Thyroid gland (tissue), 4 donors: ENCODE results near the gene RFTN1. TPM values are rescaled to one million over a fixed set of nuclear protein-coding genes. Genes with fewer than 3 reads are reported as not detected.
"Not testable (repeated sequence)": the region's sequence is repeated elsewhere in the genome, so short reads cannot be mapped to it uniquely, and the experiment has no call there.

ENCODE experiments used
- DNase-seq, 2 donors: peaks; one replicate each; pipeline ENCODE4 v3.0.0-alpha.2; 2019
- H3K27ac ChIP-seq, 3 donors: fragments of 200-600 bp; sonication (generic); 1 replicate in 2 of 3; 2 replicates in 1 of 3; pipeline ENCODE4 v1.5.1; 2016 to 2019; ENCODE audit warnings: mild to moderate bottlenecking in 1 of 3, moderate library complexity in 1 of 3
- H3K27me3 ChIP-seq: fragments of 200-600 bp; sonication (generic); one replicate; pipeline ENCODE4 v1.5.1; 2019
- H3K36me3 ChIP-seq, 2 donors: fragments of 200-600 bp; sonication (generic); one replicate each; pipeline ENCODE4 v1.5.1; 2016 to 2019
- H3K4me1 ChIP-seq, 2 donors: fragments of 200-600 bp; sonication (generic); one replicate each; pipeline ENCODE4 v1.5.1; 2017 to 2019
- H3K4me3 ChIP-seq, 3 donors: fragments of 200-600 bp; sonication (generic); replicated peaks in 1 of 3; 1 replicate in 2 of 3; 2 replicates in 1 of 3; pipeline ENCODE4 v1.5.1; 2016; ENCODE audit warnings: mild to moderate bottlenecking in 1 of 3
- H3K9me3 ChIP-seq: fragments of 200-600 bp; sonication (generic); one replicate; pipeline ENCODE4 v1.5.1; 2017
- CTCF ChIP-seq, 6 experiments: fragments of 200-600 bp in 3 of 6; fragments of 450-650 bp in 3 of 6; sonication (generic) in 3 of 6; IDR thresholded peaks; one replicate each; pipeline ENCODE4 v1.5.1; 2016 to 2019; ENCODE audit warnings: antibody characterized with exemption in 6 of 6, mild to moderate bottlenecking in 2 of 6, inconsistent platforms in 1 of 6, moderate library complexity in 1 of 6
- POLR2A ChIP-seq, 2 donors: fragments of 450-650 bp; IDR thresholded peaks; one replicate each; pipeline ENCODE4 v1.6.1; 2017; ENCODE audit warnings: antibody characterized with exemption in 2 of 2, mild to moderate bottlenecking in 2 of 2, moderate library complexity in 1 of 2
- WGBS, 2 donors: methylation state at CpG; one replicate each; pipeline ENCODE4 v1.1.5; 2017; 5-methylcytosine and 5-hydroxymethylcytosine counted together
- intact Hi-C: fragments of 100-400 bp; cut with DNase I; formaldehyde crosslinking; loops from one replicate; pipeline ENCODE4 v1.15.1; 2023
- total RNA-seq, 4 donors: library from RNA; depleted of rRNA; stranded (reverse); fragments of >200 nt; gene quantifications; one replicate each; pipeline ENCODE4 v1.2.3, GENCODE V29; 2016

Gene RFTN1
- total RNA-seq, 4 donors from 2014 or later, result 110 to 239 (median 153) TPM

GRCh38 chr3:16494814-16495431 is 18.6 kb downstream of the RFTN1 start:
- 29 to 42% methylated on average over 9 of the region's 9 CpGs for WGBS, 2 donors
- Histone ChIP-seq H3K9me3 (no peaks in the 10 kb centered on the region), H3K27ac (peak overlapping the region; percentile 5 to 43 (median 34)), H3K36me3 (no peaks in the 10 kb centered on the region), H3K27me3 (no peaks in the 10 kb centered on the region), H3K4me3 (no peak overlapping the region), H3K4me1 (peaks cover 58 to 60% of the 10 kb centered on the region in 2 donors)
- intact Hi-C loops, result no loop called here
- peak; percentile 55 to 66 for DNase-seq
- no peak for TF ChIP-seq POLR2A (IDR thresholded peaks at IDR 0.05)
- TF ChIP-seq CTCF (IDR thresholded peaks at IDR 0.05), result no peak

GRCh38 chr3:16494094-16494493 is 19.4 kb downstream of the RFTN1 start:
- Histone ChIP-seq H3K9me3 (no peaks in the 10 kb centered on the region), H3K4me3 (no peak overlapping the region), H3K4me1 (peaks cover 56 to 57% of the 10 kb centered on the region in 2 donors), H3K36me3 (no peaks in the 10 kb centered on the region), H3K27ac (peak overlapping the region; percentile 5 to 43 (median 34)), H3K27me3 (no peaks in the 10 kb centered on the region)
- intact Hi-C loops, result no loop called here
- WGBS, 2 donors, result 88 to 92% methylated on average over 5 of the region's 5 CpGs
- DNase-seq, result no peak
- no peak for TF ChIP-seq POLR2A (IDR thresholded peaks at IDR 0.05)
- TF ChIP-seq CTCF (IDR thresholded peaks at IDR 0.05), result no peak

- 50 to 54% methylated on average over 4 of the region's 4 CpGs for WGBS, 2 donors
- Histone ChIP-seq H3K4me3 (no peak overlapping the region), H3K27me3 (no peaks in the 10 kb centered on the region), H3K36me3 (no peaks in the 10 kb centered on the region), H3K27ac (peak overlapping the region; percentile 89 to 99 (median 92)), H3K4me1 (peaks cover 76 to 86% of the 10 kb centered on the region in 2 donors), H3K9me3 (no peaks in the 10 kb centered on the region)
- no peak for DNase-seq
- intact Hi-C loops, result no loop called here
- TF ChIP-seq POLR2A (IDR thresholded peaks at IDR 0.05), result peak in 1 of 2 donors; percentile 67
- TF ChIP-seq CTCF (IDR thresholded peaks at IDR 0.05), result no peak
Measured at GRCh38 chr3:16490062-16490619, 23.4 kb downstream of the RFTN1 start.

DNA sequence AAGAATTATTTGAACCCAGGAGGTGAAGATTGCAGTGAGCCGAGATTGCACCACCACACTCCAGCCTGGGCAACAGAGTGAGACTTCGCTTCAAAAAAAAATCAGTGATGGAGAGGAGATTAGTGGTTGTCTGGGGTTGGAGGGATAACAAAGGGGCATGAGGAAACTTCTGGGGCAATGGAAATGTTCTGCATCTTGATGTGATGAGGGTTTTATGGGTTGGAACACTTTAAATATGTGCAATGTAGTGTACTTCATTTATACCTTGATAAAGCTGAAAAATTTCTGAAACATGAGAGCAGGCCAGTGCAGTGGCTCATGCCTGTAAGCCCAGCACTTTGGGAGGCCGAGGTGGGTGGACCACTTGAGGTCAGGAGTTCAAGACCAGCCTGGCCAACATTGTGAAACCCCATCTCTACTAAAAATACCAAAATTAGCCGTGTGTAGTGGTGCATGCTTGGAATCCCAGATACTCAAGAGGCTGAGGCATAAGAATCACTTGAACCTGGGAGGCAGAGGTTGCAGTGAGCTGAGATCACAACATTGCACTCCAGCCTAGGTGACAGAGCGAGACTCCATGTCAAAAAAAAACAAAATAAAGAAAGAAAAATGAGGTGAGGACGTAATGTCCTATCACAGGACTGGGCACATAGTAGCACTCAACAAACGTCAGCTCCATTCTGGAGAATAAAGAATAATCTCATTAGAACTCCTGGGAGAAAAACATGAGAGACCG is 24.0 kb downstream of the RFTN1 start:
- H3K27ac ChIP-seq, result peak overlapping the region; percentile 89 to 99 (median 95)
- peak; percentile 75 to 76 for DNase-seq
- 42 to 48% methylated on average over 8 of the region's 8 CpGs for WGBS, 2 donors
- H3K9me3 ChIP-seq, intact Hi-C loops, H3K4me3 ChIP-seq, H3K27me3 ChIP-seq, H3K36me3 ChIP-seq: not testable (repeated sequence)
- H3K4me1 ChIP-seq, result peaks cover 76 to 86% of the 10 kb centered on the region in 2 donors

- intact Hi-C loops, result no loop called here
- Histone ChIP-seq H3K4me1 (peaks cover 83 to 91% of the 10 kb centered on the region in 2 donors), H3K4me3 (no peak overlapping the region), H3K36me3 (no peaks in the 10 kb centered on the region), H3K9me3 (no peaks in the 10 kb centered on the region), H3K27me3 (no peaks in the 10 kb centered on the region), H3K27ac (peak overlapping the region; percentile 89 to 95 (median 93))
- WGBS, 2 donors, result 93 to 94% methylated on average over 3 of the region's 3 CpGs
- no peak for DNase-seq
- no peak for TF ChIP-seq POLR2A (IDR thresholded peaks at IDR 0.05)
- no peak for TF ChIP-seq CTCF (IDR thresholded peaks at IDR 0.05)
Measured at GRCh38 chr3:16488637-16489036, 24.9 kb downstream of the RFTN1 start.
